SU-DHL-6 (cell line): ENCODE results near the gene SAPCD2.
"Not testable (repeated sequence)": the region's sequence is repeated elsewhere in the genome, so short reads cannot be mapped to it uniquely, and the experiment has no call there.

Source experiments
- H2AFZ ChIP-seq: fragments of 200-600 bp; sonication (generic); 2 replicates; pipeline ENCODE4 v1.6.1; 2014; ENCODE audit warnings: low read depth, mild to moderate bottlenecking, moderate library complexity, mixed read lengths, antibody characterized with exemption, low read length; ENCODE audit not compliant: severe bottlenecking
- H3F3A ChIP-seq: fragments of 200-600 bp; shearing (Covaris generic); 2 replicates; pipeline ENCODE4 v1.6.0; 2016; ENCODE audit warnings: antibody characterized with exemption, mild to moderate bottlenecking; ENCODE audit not compliant: insufficient read depth
- H3K27ac ChIP-seq: fragments of 200-600 bp; sonication (generic); 2 replicates; pipeline ENCODE4 v1.5.1; 2016; ENCODE audit warnings: low read depth, mild to moderate bottlenecking, low read length, moderate library complexity, mixed read lengths
- H3K27me3 ChIP-seq: fragments of 200-600 bp; sonication (generic), shearing (Covaris generic); 2 replicates; pipeline ENCODE4 v1.6.0; 2014; ENCODE audit warnings: mild to moderate bottlenecking, low read length
- H3K36me3 ChIP-seq: fragments of 200-600 bp; sonication (generic); 2 replicates; pipeline ENCODE4 v1.6.1; 2014; ENCODE audit warnings: mild to moderate bottlenecking, low read length, mixed read lengths
- H3K4me2 ChIP-seq: fragments of 300-600, 200-600 bp; shearing (Covaris generic), sonication (generic); 2 replicates; pipeline ENCODE4 v1.6.0; 2014; ENCODE audit warnings: low read length, low read depth, mild to moderate bottlenecking; ENCODE audit not compliant: poor library complexity, severe bottlenecking
- H3K4me3 ChIP-seq: fragments of 200-600 bp; sonication (generic); 2 replicates; pipeline ENCODE4 v1.5.1; 2014; ENCODE audit warnings: antibody characterized with exemption, low read length, mild to moderate bottlenecking, mixed read lengths; ENCODE audit not compliant: insufficient read depth, poor library complexity, severe bottlenecking
- H3K79me2 ChIP-seq: fragments of 200-600 bp; sonication (generic); 2 replicates; pipeline ENCODE4 v1.6.1; 2014; ENCODE audit warnings: mild to moderate bottlenecking, low read length, moderate library complexity; ENCODE audit not compliant: insufficient read depth
- H3K9ac ChIP-seq: fragments of 200-600 bp; sonication (generic); 2 replicates; pipeline ENCODE4 v1.7.0; 2014; ENCODE audit warnings: mild to moderate bottlenecking, low read length
- H3K9me2 ChIP-seq: fragments of 200-600 bp; sonication (generic); replicated peaks from 2 replicates; pipeline ENCODE4 v1.6.1; 2014; ENCODE audit warnings: low read length; ENCODE audit not compliant: insufficient read depth
- H3K9me3 ChIP-seq: fragments of 200-600 bp; sonication (generic); 2 replicates; pipeline ENCODE4 v1.6.1; 2014; ENCODE audit warnings: low read length, mixed read lengths; ENCODE audit not compliant: insufficient read depth
- H4K20me1 ChIP-seq: fragments of 200-600 bp; sonication (generic); 2 replicates; pipeline ENCODE4 v1.6.1; 2014; ENCODE audit warnings: low read depth, mild to moderate bottlenecking, antibody characterized with exemption, low read length, moderate library complexity, mixed read lengths
- CTCF ChIP-seq: fragments of 200-600 bp; sonication (generic); IDR thresholded peaks from one replicate; pipeline ENCODE4 v1.5.1; 2017; ENCODE audit warnings: antibody characterized with exemption, mild to moderate bottlenecking, low read length, moderate library complexity; ENCODE audit not compliant: insufficient read depth, poor library complexity, severe bottlenecking
- EZH2phosphoT487 ChIP-seq: fragments of 200-600 bp; sonication (generic), shearing (Covaris generic); conservative IDR thresholded peaks from 2 replicates; pipeline ENCODE4 v1.6.1; 2018; ENCODE audit warnings: mild to moderate bottlenecking, antibody characterized with exemption, low read length, moderate library complexity, mixed read lengths

Gene SAPCD2

GRCh38 chr9:137064027-137064879, 6.1 kb downstream of the SAPCD2 start:
- no peak overlapping the region for H3K27ac ChIP-seq
- H3K27me3 ChIP-seq: no peaks in the 10 kb centered on the region
- H3K4me2 ChIP-seq: no peak overlapping the region
- H3K9me2 ChIP-seq: no peaks in the 10 kb centered on the region
- H2AFZ ChIP-seq: no peak overlapping the region
- TF ChIP-seq EZH2phosphoT487 (no peak), CTCF (peak; percentile 77)
- no peak overlapping the region for H3K4me3 ChIP-seq
- no peaks in the 10 kb centered on the region for H3K36me3 ChIP-seq
- no peak overlapping the region for H3K9ac ChIP-seq
- H3F3A ChIP-seq: peaks cover 13% of the 10 kb centered on the region
- H3K79me2 ChIP-seq: peaks cover 7% of the 10 kb centered on the region
- H4K20me1 ChIP-seq: no peaks in the 10 kb centered on the region
- no peaks in the 10 kb centered on the region for H3K9me3 ChIP-seq

- Histone ChIP-seq H3K9me2 (no peaks in the 10 kb centered on the region), H2AFZ (no peak overlapping the region), H3K9me3 (no peaks in the 10 kb centered on the region), H3K27ac (no peak overlapping the region), H3K4me3 (no peak overlapping the region), H3K36me3 (no peaks in the 10 kb centered on the region), H3K4me2 (no peak overlapping the region), H3K9ac (no peak overlapping the region), H3K27me3 (no peaks in the 10 kb centered on the region), H3K79me2 (no peaks in the 10 kb centered on the region), H4K20me1 (no peaks in the 10 kb centered on the region), H3F3A (peaks cover 9% of the 10 kb centered on the region)
- TF ChIP-seq EZH2phosphoT487 (no peak), CTCF (no peak)
Measured at GRCh38 chr9:137063311-137064026, 6.9 kb downstream of the SAPCD2 start.

GRCh38 chr9:137062798-137063197, 7.6 kb downstream of the SAPCD2 start:
- H3K4me3 ChIP-seq, H3K27ac ChIP-seq, H3K4me2 ChIP-seq, H3K9me3 ChIP-seq, H3K9me2 ChIP-seq, H3K36me3 ChIP-seq, H4K20me1 ChIP-seq, H3K9ac ChIP-seq, H2AFZ ChIP-seq, H3F3A ChIP-seq, H3K27me3 ChIP-seq, H3K79me2 ChIP-seq: not testable (repeated sequence)

- Histone ChIP-seq H3K79me2 (no peaks in the 10 kb centered on the region), H3K4me3 (no peak overlapping the region), H3K9me2 (no peaks in the 10 kb centered on the region), H3F3A (peaks cover 3% of the 10 kb centered on the region; the same call in 1 of the 2 replicates), H3K4me2 (no peak overlapping the region), H3K9me3 (no peaks in the 10 kb centered on the region), H2AFZ (no peak overlapping the region), H3K36me3 (no peaks in the 10 kb centered on the region), H3K27me3 (no peaks in the 10 kb centered on the region), H4K20me1 (no peaks in the 10 kb centered on the region), H3K27ac (no peak overlapping the region), H3K9ac (no peak overlapping the region)
- no peak for TF ChIP-seq EZH2phosphoT487
- no peak for TF ChIP-seq CTCF
Measured at GRCh38 chr9:137062384-137062783, 8.0 kb downstream of the SAPCD2 start.
